Sigmoid colon (tissue), 4 donors: ENCODE results near the gene NRBP1.

Source experiments
- CTCF ChIP-seq, 4 experiments: fragments of 450-650 bp in 3 of 4; fragments of 200-600 bp in 1 of 4; IDR thresholded peaks; one replicate each; pipeline ENCODE4 v1.5.1; 2016 to 2019; ENCODE audit warnings: antibody characterized with exemption in 4 of 4, mild to moderate bottlenecking in 3 of 4, moderate library complexity in 2 of 4
- EP300 ChIP-seq, 4 donors: sonication (generic); formaldehyde crosslinking; IDR thresholded peaks; one replicate each; pipeline ENCODE4 v1.6.1; 2017; ENCODE audit warnings: antibody characterized with exemption in 4 of 4
- POLR2A ChIP-seq, 2 donors: fragments of 450-650 bp; IDR thresholded peaks; one replicate each; pipeline ENCODE4 v1.6.1; 2016; ENCODE audit warnings: antibody characterized with exemption in 2 of 2, mild to moderate bottlenecking in 2 of 2, moderate library complexity in 2 of 2
- POLR2AphosphoS5 ChIP-seq, 4 donors: sonication (generic); formaldehyde crosslinking; IDR thresholded peaks; one replicate each; pipeline ENCODE4 v1.6.1; 2017; ENCODE audit warnings: antibody characterized with exemption in 4 of 4

- no peak for TF ChIP-seq EP300 (IDR thresholded peaks at IDR 0.05)
- no peak for TF ChIP-seq CTCF (IDR thresholded peaks at IDR 0.05)
- no peak for TF ChIP-seq POLR2A (IDR thresholded peaks at IDR 0.05)
- no peak for TF ChIP-seq POLR2AphosphoS5 (IDR thresholded peaks at IDR 0.05)
Observed at GRCh38 chr2:27445155-27445554, 16.7 kb downstream of the NRBP1 start.
